HG03342 (cell line): ENCODE results near the gene TUT7.
A peak's percentile ranks its signal among the peaks of the same experiment; 100 is the strongest.
"Not testable (repeated sequence)": the region's sequence is repeated elsewhere in the genome, so short reads cannot be mapped to it uniquely, and the experiment has no call there.

ENCODE experiments used
- ATAC-seq: cut with Tn5 transposase; IDR thresholded peaks from one replicate; pipeline ENCODE4 v1.9.1; 2021; ENCODE audit warnings: mild to moderate bottlenecking, moderate library complexity; ENCODE audit not compliant: unreplicated experiment

The TUT7 gene

DNA sequence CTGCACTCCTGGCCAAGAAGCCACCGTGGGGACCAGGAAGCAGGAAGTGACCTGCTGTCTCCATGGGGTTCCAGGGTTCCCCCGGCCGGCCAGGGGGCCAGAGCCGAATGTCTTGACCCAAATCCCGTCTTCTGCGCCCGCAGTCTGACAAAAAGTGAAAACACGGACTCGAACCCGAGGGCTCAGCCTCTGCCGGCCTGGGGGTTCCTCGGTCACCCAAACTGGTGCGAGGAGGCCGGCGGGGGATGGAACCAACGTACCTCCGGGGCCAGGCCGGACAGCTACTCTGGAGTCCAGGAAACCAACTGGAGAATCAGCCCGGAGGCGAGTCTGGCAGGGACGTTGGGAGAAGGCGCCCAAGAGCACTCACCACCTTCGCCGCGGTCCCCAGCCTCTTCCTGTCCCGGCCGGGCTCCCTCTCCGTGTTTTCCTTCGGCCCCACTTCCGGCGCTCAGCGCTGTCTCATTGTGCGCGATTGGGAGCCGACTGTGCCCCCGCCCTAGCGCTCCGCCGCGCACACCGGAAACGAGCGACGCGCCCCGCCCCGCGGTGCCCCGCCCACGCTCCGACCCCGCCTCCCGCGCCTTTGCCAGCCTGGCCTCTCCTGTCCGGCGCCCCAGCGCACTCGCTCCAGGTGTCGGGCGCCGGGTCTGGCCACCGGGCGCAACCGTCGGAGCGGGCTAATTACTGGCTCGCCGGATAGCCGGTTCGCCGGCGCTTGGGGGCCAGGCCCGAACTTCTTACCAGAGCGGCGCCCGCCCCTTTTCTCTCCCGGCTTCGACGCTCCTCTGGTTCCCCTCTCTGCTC, at the start of gene TUT7:
TUT7 (minus strand) TSS at position 400 of the 807 bp plus-strand sequence. CDS start 1,211 bp downstream, outside the sequence.
- ATAC-seq: peak; percentile 73

DNA sequence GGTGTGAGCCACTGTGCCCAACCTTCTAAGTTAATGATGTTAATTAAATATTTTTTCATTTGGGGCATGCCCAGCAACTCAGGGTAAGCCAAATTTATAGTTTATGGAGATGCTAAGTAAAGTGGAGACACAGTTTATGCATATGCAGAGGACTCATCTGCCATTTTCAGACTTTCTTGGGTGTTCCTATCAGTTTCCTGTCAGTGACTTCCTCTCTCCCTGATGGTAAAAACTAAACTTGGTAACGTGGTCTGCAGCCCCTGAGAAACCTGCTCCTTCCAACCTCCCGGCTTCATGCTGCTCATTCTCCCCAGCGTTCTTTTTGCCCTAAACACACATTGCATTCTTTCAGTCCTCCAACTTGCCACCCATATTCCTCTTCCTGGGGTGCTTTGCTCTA, 48.4 kb upstream of the TUT7 start:
- no peak for ATAC-seq

DNA sequence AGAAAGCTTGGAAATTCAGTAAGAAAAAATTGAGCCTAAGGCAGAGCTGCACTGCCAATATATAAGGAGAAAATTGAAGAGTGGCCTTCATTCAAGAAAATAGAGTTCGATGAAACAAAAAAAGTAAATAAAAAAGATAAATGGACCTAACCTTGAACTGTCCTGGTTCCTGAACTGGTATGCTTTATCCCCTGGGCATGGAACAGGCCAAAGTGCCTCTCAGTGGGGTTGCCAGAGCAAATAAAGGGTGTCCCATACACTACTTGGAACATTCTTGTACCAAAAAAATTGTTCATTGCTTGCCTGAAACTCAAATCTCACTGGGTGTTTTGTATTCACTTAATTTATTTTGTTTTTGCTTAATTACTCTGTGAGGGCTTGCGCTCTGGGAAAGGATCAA, 42.2 kb upstream of the TUT7 start:
- ATAC-seq: no peak

GRCh38 chr9:86390184-86390583, 36.0 kb upstream of the TUT7 start:
- not testable (repeated sequence) for ATAC-seq

DNA sequence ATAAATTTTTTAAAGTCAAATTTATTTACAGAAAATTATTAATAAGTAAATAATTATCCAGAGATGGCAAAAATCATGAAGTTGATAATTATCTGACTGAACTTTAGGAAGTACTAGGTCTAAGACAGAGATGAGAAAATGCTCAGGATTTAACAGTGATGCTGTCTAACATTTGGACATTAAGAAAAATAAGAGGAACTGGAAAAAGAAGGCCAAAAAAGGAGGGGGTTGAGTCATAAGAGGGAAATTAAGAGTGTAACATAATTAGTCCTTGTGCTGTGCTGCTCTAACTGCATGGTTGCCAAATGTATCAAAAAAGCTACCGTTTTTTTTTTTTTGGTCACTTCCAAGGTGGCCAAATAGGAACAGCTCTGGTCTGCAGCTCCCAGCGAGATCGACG, 35.4 kb upstream of the TUT7 start:
- ATAC-seq: no peak

DNA sequence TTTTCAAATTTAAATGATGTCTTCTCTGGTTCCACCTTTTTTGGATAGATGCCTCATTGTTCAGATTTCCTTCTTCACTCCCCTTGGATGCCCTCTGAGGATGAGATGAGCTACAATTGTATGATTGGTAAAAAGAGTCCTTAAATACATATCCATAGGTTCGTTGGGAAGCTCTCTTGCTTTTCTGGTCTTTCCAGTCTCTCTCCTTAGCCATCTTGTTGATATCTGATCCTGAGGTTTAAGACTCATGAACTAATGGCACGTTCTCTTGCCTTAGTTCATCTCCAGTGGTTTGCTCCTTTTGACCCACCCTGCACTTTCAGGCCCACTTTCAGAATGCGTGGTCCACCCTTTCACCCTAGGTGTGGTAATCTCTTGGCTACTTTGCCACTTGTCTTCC, 33.2 kb upstream of the TUT7 start:
- ATAC-seq: no peak

DNA sequence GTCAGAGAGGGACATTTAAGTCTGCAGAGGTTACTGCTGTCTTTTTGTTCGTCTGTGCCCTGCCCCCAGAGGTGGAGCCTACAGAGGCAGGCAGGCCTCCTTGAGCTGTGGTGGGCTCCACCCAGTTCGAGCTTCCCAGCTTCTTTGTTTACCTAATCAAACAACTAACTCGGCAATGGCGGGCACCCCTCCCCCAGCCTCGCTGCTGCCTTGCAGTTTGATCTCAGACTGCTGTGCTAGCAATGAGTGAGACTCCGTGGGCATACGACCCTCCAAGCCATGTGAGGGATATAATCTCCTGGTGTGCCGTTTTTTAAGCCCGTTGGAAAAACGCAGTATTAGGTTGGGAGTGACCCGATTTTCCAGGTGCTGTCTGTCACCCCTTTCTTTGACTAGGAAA, 28.8 kb upstream of the TUT7 start:
- not testable (repeated sequence) for ATAC-seq

DNA sequence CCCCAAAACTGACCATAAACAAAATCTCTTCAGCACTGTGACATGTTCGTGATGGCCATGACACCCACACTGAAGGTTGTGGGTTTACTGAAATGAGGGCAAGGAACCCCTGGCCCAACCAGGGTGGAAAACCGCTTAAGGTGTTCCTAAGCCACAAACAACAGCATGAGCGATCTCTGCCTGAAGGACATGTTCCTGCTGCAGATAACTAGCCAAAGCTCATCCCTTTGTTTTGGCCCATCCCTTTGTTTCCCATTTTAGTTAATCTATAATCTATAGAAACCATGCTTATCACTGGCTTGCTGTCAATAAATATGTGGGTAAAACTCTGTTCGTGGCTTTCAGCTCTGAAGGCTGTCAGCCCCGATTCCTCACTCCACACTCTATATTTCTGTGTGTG, 21.8 kb upstream of the TUT7 start:
- no peak for ATAC-seq

- ATAC-seq: no peak
These were observed 15.6 kb upstream of the TUT7 start for GRCh38 chr9:86369810-86370209.

GRCh38 chr9:86368871-86369521, 14.8 kb upstream of the TUT7 start:
- ATAC-seq: no peak

DNA sequence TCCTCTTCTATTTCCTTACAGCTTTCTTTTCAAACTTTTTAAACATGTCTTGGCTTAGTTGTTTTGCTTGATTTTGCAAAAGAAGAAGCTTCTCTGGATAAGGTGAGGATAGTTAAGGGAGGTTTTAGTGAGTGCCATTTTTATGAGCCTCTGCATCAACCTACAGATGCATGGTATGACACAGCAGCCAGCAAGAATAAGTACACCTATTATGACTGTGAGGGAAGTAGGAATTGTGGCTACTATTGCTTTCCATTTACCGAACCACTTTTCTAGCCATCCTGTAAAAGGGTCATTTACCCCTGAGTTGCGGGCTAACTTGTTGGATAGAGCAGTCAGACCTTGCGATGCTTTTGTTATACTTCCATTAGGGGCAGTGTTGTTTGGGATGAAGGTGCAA, 7.0 kb upstream of the TUT7 start:
- ATAC-seq: no peak

DNA sequence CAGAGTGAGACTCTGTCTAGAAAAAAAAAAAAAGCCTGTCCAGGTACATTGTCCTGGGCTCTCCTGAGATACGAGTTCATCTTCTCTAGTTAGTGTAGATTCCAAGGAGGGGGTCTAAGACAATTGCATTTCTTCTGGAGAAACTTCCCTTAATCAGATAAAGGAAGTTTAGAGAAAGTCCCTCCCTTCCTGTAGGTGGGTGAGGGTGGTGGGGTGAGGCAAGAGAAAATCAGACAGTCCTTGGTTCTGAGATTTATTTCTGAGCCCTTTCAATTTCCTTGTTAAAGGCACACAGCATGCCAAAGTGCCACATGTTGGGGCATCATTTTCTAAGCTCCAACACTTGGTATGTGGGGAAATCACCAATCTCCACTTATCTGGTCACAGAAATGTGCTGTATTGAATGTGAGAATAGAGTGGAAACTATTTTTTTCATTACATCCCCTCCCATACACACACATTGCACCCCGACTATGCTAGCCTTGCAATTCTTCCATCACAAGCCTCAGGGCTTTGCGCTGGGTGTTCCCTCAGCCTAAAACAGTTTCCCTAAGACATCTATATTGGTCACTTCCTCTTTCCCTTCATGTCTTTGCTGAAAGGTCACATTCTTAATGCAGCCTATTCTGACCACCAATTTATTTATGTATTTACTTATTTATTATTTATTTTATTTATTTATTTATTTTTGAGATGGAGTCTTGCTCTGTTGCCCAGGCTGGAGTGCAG, 5.1 kb upstream of the TUT7 start:
- ATAC-seq: no peak

DNA sequence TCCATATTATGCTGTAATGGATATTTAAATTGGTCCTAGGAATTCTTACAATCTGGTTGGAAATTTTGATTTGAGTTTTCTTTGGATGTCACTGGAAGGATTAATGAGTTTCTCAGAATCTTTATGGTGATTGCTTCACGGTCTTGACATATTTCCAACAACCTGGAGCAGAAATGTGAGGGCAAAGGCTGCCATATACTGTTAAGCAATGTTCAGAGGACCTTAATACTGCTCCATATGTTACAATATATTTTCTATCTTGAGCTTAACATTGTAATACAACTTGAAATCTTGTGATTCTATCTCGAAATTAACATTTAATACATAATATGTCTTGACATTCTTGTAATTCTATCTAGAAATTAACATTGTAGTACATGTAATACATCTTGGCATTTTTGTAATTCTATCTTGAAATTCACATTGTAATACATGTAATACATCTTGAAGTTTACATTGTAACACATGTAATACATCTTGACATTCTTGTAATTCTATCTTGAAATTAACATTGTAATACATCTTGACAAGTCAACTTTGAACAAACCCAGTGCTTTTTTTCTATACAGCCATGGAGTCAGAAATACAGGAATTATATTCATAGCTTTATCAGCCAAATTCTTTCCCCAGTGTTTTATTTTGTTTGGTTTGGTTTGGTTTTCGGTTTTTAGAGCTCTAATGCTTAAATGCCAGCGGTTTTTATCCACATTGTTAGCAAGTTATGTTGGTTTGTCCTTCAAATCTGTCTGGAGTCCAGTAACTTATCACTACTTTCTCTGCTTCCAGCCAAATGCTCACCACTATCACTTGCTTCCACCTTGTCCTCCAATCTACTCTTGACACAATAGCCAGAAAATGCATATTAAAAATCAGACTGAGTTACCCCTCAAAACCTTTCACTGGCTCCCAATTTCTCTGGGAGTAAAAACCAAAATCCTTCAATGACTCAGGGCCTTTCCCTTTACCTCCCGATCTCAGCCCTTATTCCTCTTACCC, 3.0 kb upstream of the TUT7 start:
- no peak for ATAC-seq

DNA sequence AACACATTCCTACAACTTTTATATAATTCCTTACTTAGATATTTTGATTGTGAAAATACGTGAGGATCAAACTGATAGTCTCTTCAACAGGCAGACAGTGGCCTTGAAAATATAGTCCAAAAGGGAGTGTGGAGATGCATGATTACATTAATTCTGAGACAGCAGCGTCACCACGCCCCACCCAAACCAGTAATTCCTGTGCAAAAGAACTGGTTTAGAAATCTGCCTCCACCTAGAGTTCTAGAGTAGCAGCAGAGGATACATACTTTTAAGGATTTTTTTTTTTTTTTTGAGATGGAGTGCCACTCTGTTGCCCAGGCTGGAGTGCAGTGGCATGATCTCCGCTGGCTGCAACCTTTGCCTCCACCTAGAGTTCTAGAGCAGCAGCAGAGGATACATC, 1.6 kb upstream of the TUT7 start:
- no peak for ATAC-seq

DNA sequence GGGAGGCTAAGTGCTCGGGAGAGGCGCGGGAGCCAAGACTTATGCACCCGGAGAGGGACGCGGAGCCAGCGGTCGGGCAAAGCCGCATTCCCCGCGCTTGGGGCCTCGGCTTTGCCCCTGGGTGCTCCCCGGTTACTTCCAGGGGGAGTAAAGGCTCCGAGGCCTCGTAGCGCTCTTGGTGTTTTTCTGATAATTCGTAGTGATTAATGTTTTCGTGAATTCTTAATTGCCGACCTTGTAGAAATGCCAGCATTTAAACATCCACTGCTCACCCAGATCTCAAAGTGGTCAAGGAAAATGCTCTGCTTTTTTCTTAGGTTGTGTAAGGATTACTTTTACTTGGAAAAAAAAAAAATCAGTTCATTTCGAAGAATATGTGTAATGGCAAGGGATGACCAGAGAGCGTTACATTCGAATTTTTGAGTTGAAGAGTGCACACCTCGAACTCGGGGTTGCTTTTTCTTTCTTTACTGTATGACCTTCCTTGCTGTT, 654 bp upstream of the TUT7 start:
- no peak for ATAC-seq

DNA sequence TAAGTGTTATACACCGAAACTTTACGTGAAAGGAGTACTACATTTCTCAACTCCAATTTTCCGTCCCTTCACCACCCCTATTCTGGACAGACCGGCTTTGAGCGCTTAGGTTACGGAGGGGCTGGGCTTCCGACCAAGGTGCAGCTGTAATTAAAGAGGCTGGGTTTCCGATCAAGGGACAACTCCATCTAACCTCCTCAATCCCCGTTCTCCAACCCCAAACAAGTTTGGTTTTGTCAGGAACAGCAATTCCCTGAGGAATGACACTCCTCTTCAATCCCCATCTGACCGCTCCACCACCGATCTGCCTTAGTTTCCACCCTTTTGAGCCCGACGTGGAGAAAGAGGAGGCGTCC, 577 bp downstream of the TUT7 start:
- ATAC-seq: peak; percentile 3

GRCh38 chr9:86352440-86353077, 1.7 kb downstream of the TUT7 start:
- ATAC-seq: no peak

- ATAC-seq: no peak
These were observed 2.3 kb downstream of the TUT7 start for GRCh38 chr9:86351880-86352279.

DNA sequence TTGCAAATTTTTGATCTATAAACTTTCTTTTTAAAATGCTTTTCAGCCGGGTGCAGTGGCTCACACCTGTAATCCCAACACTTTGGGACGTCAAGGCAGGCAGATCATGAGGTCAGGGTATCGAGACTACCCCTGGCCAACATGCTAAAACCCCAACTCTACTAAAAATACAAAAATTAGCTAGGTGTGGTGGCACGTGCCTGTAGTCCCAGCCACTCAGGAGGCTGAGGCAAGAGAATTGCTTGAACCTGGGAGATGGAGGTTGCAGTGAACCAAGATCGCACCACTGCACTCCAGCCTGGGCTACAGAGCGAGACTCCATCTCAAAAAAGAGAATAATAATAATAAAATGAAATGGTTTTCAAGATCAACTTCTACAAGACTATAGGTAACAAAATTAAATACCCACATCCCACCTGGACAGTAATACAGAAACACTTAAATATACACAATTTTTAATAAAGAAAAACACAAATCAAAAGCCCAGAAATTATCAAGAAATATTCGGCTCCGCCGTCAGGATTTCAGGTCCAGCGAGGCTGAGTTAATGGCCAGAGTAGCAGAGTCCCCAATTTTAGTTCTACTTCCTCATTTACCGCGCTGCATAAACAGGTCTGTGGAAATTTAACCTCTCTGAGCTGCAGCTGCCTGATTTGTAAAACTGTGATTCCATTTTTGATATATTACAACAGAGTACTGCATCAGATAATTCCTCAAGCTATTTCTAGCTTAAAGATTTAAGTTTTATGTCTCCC, 4.0 kb downstream of the TUT7 start:
- ATAC-seq: peak; percentile 23
